GM18502 (cell line): Measurements from ENCODE around the gene LRFN5.

Source experiments
- ATAC-seq: cut with Tn5 transposase; IDR thresholded peaks from one replicate; pipeline ENCODE4 v1.9.1; 2021; ENCODE audit warnings: mild to moderate bottlenecking; ENCODE audit not compliant: unreplicated experiment, poor library complexity

The LRFN5 gene

DNA sequence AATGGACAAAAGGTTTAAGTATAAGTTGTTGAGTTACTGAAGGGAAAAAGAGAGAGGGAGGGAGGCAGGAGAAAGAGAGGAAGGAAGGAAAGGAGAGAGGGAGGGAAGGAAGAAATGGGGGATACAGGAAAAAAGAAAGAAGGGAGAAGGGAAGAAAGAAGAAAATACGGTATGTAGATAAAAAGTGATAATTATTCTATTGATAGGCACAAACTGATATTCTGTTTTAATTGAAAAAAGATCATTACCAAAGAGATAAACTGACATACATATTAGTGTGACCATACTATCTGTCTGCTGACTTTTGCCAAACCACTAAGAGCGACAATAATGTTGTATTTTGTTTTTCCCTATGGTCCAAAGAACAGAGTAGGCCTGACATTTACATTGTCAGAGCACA lies 154.5 kb downstream of the LRFN5 start:
- ATAC-seq = no peak

DNA sequence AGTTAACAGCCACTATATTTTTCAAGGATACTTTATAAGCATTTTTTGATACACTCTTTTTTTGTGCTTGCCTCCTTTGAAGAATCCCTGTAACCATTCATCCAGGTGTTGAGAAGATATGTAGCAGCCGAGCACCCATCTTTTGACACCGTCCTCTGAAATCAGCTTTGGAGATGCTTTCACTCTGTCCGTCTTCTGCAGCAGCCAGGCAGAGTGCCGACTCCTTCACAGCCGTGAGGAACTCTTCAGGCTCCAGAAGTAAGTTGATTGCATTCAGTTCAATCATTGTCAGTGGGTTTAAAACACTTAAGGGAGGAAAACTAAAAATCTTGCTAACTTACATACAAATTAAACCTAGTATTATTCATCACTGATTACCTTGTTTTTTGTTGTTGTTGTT lies 160.1 kb downstream of the LRFN5 start:
- no peak for ATAC-seq

DNA sequence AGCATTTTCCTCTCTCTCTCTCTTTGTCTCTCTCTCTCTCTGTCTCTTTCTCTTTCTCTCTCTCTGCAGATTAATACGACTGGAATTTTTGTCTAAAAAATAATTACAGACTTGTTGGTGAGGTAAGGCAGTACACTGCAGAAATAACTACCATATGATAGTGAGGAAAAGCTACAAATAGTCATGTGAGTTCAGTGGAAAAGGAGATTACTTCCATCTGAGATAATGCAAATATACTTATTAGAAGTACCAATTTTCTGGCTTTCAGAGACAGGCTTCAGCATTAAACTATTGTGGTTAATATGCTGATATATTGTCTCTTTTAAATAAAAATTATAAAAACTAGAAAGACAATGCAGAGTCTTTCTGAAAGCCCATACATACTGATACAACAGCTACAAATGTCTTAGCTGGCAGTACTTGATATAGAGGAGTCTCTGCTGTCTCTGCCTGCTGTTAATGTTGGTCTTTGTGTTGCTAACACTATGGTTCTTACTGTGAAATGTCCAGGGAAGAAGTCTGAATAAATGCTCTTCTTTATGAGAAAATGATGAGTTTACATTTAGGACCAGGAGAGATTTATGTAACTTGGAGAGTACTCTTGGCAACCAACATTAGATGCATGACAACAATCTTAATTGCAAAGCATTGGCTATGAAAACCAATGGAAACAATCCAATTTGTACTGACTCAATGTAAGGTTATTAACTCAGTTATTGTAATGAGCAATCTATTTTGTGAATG lies 167.0 kb downstream of the LRFN5 start:
- ATAC-seq = no peak

DNA sequence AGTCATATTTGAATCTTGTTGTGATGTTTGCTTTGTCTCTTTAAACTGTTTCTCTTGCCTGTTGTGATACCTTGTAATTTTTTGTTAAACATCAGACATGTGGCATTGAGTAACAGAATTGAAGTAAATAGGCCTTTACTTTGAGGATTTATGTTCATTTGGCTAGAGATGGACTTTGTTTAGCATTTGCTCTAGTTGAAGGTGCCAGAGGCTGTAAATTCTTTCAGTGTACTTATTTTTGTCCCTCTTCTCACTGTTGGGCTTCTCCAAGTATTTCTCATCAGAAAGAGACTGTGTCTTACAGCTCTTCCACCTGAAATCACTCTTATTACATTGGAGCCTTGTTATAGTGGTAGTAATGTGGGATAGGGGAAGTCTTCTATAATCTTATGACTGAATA lies 175.8 kb downstream of the LRFN5 start:
- ATAC-seq = no peak

DNA sequence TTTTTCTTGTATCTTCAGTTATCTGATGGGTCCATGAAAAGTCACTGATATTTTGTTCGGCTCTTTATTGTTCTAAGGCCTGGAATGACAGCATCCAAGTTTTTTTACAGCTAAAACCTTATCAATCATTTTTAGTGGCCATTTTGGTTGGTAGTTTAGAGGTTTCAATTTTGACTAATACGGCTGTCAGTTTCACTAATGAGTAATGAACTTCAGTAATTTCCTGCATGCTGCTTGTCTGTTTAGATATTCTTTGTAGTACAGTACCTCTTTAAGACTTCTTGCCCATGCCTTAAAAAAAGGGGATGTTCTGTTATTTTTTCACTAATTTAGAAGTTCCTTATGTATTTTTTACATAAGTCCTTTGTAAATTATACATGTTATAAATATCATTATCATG lies 176.7 kb downstream of the LRFN5 start:
- no peak for ATAC-seq

DNA sequence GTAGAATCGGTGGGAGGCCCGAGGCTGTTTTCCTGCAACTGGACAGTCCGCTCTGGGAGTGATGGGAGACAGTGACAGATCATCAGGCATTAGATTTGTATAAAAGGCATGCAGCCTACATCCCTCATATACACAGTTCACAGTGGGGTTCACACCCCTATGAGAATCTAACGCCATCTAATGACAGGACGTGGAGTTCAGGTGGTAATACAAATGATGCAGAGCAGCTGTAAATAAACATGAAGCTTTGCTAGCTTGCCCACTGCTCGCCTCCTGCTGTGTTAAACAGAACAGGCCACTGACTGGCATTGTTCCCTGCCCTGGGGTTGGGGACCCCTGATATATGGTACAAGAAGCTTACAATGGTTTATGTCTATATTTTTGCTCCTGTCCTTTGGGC lies 179.0 kb downstream of the LRFN5 start:
- no peak for ATAC-seq

DNA sequence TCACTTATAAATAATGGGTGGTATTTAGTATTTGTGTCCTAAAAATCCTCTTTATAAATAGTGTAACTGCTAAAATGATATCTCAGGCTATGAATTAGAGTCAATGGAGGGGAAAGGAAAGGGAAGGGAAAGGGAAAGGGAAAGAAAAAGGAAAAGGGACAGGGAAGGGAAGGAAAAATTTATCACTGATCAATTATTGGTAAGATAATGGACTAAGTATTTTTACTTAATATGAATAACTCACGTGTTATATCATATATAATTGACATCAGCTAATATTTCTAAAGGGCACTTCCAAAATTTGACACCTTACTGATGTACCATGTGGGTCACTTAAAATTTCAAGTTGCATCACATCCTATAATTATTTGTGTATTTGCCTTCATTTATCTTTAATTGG lies 193.1 kb downstream of the LRFN5 start:
- no peak for ATAC-seq

DNA sequence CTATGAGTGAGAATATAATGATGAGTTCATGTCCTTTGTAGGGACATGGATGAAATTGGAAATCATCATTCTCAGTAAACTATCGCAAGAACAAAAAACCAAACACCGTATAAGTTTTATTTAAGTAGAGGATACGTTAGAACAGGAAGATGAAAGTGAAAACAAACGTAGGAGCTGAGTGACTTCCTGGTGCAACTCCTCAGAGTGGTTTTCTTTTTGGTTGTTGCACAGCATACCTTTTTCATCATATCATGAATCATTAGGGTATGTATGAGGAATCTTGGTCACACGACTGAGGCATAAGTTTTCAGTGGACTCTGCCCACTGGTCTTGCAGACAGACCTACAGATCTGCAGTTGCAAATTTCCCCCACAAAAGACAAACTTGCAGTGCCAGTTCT lies 199.0 kb downstream of the LRFN5 start:
- no peak for ATAC-seq

DNA sequence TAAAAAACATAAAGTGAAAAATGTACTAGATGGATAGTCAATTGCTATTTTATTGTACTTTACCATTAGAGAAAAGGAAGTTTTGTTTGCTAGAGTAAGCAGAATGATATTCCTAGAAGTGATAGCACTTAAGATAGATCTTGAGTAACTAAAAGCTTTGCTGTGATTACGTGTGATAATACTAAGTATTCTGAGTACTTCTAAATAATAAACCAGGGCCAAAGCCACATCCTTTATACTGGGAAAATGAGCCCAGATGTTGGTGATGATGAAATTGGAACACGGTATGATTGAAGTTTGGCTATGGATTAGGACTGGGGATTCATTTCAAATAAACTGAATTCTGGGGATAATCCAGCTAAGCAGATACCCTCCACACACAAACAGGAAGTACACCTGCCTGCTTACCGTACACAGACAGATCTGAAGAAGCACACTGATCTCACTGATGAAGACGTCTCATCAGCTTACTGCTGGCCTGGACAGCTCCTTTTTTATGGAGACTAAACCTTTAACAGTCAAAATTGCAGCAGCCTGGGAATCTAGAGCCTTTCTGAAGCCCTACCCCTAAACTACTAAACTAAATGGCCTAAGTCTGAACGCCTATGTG lies 199.8 kb downstream of the LRFN5 start:
- no peak for ATAC-seq

DNA sequence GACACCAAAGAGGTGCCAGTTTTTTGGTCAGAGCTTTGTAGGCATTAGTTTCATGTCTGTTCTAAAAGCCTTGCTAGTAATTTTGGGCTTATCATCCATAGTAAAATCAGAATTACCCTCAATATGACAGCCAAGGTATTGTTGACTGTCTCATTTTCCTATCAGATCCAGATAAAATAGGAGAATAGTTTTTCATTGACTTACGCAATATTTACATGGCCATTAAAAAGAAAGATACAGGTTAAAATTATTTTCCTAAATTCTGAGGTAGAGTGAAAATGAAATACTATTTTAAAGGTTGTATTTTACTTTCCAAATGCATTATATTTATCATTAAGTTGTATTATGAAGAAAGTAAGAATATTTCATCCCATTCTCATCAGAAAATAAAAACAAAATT lies 203.7 kb downstream of the LRFN5 start:
- ATAC-seq = no peak

DNA sequence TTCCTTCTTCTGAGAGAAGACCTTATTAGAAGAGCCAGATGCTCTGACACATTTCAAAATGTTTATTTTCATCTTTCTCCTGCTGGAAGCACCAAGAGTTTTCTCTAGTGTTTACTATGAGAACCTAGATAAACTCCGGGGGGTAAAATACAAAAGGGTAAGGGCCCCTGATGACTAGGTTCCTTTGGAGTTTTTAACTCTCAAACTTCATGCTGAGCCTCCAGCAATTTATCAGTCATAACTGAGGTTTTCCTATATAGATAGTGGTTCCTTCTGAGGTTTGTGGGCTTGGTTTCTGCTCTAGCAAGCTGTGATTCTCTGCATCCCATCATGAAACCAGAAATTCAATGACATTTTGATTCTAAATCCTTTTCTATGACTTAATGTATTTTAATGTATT lies 210.9 kb downstream of the LRFN5 start:
- no peak for ATAC-seq

DNA sequence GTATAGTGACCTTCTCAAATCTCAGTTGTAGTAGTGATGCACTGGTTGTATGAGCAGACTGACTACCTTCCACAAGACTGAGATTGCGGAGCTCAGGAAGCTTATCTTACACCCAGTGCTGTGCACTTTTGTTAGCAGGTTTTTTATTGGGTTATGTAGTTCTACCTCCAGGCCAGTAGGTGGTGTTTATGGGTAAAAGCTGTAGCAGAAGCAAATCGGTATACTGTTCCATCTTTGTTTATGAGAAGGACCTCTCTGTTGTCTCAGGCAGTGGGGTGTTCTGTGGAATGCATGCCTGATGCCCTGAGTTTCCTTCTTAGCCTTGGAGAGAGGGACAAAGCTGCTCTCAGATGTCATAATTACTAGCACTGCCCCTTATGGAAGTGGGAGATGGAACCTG lies 217.8 kb downstream of the LRFN5 start:
- no peak for ATAC-seq

DNA sequence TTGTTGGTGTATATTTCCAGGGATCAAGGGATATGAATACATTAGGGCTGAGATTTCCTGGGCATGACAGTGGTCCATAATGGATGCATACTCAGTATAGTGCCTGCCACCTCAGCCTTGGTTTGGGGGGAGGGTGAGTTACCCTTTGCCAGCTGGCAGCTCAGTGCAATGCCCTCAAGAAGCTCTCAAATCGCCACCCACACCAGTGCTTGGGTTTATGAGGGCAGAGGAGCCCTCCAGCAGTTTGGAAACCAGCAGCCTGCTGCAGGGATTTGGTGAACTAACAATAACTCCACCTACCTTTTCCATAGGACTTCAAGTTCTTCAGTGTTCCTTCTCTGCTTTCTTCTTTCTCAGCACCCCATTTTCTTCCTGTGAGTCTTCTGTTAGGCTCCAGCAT lies 218.9 kb downstream of the LRFN5 start:
- ATAC-seq = no peak

DNA sequence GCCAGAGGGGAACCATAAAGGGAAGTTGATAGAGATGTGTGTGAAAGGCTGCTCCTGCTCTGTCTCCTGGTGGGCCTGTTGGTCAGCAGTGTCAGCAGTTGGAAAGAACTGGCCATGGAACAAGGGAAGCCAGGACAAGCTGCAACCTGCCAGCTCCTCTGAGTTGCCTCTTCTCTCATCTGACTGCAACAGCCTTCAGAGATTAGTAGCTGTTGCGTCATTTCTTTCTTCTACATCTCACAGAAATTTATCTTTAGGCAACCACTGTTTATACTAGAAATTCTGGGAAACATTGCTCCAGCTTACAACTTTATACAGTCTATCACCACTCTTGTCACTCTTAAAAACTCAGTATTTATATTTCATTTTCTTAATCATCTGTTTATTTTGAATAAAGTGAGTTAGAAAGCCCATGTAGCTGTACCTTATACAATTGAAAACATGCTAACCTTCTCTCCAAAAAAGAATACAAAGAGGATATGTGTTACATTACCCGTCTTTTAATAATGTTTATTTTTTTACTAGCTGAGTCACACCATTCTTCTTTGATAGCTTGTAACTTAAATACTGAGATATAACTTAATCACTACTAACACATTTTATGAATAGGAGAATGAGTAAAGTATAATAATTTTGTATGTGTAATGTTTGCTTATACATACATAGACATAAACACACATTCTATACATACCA lies 224.2 kb downstream of the LRFN5 start:
- ATAC-seq = no peak

DNA sequence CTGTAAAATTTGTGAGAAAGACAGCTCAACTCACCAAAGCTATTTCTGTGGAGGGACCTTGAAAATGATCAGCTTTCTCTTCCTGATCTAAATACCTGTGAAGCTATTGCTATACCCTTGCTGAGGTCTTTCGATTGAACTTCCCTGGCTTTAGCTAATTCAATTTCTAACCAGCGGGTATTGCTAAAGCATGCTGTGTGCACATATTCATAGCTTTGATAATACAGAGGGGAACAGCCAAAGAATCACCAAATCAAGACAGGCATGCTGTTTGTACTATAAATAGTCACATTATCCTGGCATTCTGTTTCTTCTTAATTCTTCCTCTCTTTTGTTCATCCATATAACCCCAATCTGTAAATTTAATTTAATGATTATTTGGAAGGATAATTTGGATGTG lies 233.0 kb downstream of the LRFN5 start:
- ATAC-seq = no peak

DNA sequence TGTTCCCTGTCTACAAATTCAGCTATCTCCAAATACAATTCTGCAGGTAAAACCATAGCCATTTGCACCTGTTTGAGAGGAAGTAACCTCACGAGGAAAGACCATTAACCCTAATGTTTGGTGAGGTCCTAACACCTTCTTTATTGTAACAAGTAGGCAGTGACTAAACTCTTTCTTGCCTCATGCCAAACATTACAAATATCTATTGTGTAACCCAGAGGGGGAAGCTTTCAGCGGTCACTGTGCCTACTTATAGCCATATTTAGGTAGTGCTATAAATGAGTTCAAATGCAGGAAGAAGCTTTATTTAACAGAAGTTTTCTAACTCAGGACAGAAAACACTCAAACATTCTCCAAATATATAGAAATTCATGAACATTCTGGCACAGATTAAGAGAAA lies 252.7 kb downstream of the LRFN5 start:
- ATAC-seq = no peak

DNA sequence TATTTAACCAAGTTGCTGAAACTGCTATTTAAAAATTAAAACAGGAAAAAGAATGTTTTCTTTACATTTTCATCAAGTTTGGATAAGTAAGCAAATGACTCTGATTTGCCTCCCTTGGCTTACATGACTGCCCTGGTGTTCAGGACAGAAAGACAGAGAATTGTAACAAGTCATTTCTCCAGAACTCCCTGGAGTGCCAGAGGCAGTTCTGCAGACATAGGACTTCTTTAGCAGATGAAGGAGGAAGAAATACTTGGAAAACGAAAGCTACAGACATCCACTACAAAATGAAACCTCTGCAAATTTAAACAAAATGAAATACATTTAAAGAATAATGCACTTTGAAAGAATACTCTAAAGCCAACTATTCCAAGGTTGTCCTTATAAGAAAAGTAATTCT lies 253.9 kb downstream of the LRFN5 start:
- no peak for ATAC-seq

DNA sequence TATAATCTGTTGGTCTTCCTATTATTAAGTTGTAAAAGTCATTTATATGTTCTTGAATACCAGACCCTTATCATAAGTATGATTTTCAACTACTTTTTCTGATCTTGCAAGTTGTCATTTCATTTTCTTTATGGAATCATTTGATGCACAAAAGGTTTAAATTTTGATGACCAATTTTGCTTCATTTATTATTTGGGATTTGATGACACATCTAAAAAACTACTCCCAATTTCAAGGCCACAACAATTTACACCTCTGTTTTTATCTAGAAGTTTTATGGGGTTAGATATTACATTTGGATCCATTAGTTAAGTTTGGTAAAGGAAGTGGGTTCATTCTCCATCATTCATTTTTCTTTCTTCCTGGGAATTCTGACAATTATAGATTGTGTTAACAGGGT lies 259.2 kb downstream of the LRFN5 start:
- no peak for ATAC-seq

DNA sequence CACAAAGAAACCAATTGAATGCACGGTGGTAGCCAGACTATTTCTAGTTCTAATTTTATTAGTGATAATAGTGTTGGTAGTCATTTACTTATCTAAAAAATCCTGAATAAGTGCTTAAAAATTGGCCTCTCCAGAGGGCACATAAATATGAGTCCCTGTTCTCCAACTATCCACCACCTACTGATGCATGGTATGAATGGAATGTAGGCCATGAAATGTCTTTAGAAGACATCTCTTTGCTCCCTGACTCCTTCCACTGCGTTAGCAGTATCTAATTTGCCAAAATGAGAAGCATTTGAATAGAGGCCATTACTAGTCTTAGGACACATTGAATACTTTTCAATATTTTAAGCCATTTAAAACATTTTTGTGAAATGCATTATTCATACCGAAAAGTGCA lies 261.7 kb downstream of the LRFN5 start:
- no peak for ATAC-seq

DNA sequence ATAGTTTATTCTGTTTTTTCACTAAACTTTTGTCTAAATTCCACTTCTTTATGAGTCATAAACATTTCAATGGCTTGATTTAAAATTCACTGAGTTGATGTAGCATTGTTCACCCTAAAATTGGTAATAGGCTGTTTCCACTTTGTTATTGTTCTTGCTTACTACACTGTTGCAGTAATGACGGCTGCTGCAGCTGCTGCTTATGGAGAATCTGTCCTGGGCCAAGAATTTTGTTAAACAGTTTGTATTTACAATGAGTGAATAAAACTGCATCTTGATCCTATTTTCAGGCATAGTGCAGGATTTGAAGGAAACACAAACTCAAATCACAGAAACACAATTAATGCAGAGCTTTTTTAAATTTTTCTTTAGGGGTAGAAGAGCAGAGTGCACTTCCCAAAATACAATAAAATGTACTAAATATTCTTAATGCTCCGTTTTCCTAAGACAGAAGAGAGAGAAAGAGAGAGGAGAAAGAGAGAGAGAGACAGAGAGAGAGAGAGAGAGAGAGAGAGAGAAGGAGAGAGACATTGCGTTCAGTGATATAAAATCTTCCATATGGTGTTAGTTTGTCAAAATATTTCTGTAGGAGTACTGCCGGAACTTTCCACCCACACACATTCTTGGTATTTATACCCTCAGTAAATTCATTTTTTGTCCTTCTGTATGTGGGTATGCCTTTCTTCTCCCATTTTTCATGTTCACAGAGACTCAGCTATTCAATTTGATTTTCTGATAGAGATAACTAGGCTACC lies 266.4 kb downstream of the LRFN5 start:
- no peak for ATAC-seq

DNA sequence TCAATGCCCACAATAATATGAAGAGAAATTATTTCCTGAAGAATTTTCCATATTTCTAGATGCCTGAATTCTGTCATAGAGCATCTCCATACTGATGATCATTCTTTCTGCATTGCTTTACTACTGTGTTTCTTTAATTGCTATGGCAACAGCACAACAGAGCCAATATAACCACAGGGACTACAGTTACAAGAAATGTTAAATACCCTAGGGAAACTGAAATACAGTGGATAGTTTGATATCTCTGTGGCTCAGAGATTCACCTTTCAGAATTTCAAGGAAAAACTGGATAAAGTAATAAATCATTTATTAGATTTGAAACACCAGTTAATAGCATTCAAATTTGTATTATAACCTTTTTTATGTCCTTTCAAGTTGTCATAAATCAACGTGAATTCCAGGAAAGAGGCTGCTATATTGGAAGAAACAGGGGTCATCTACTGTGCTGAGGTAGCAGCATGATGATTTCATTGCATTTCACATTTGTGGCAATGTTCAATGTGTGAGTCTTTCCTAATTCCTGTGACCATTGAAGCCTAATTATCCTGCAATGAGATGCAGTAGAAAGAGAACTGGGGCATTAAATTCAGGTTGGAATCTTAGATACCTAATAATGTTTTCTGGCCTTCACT lies 267.1 kb downstream of the LRFN5 start:
- no peak for ATAC-seq
